Measurements from ENCODE around the gene ATP1B1. TPM values are rescaled to one million over a fixed set of nuclear protein-coding genes. Genes with fewer than 3 reads are reported as not detected.

The ATP1B1 gene
- total and polyA plus RNA-seq, 2 of the 13 experiments (the other 11 are each of a cell fraction or from before 2014, with no cell fraction given): 134 to 135 TPM

GRCh38 chr1:169094897-169095569 lies 11.5 kb upstream of the ATP1B1 start:
- in situ Hi-C loops (cut with HindIII; ENCODE audit: extremely low pct_ligation_motif_present, low pct_unique_long_range_greater_than_20kb): no loop called here

More at GRCh38 chr1:169094897-169095569, 11.5 kb upstream of the ATP1B1 start:
- peaks cover 11% of the 10 kb centered on the region for H3K4me1 ChIP-seq (ENCODE audit: insufficient read depth, low read length)
- no peak overlapping the region for H3K4me3 ChIP-seq (replicated peaks in 1 of 3; ENCODE audit: insufficient read depth in 1 of 3, low read depth in 2 of 3, low read length in 3 of 3)
- FAIRE-seq: no peak
- no peak overlapping the region for H3K4me2 ChIP-seq (ENCODE audit: low read depth, low read length)
- no peaks in the 10 kb centered on the region; a peak in 1 of 5 replicates for H3K27me3 ChIP-seq (ENCODE audit: control insufficient read depth in 1 of 2, insufficient read depth in 2 of 2, low read length in 2 of 2)
- POLR2A ChIA-PET: no interaction called here
- no peaks in the 10 kb centered on the region for H3K79me2 ChIP-seq (ENCODE audit: insufficient read depth, low read length)
- intact Hi-C loops (cut with micrococcal nuclease; ENCODE audit: unreplicated experiment): no loop called here
- no peak overlapping the region for H3K27ac ChIP-seq (ENCODE audit: extremely low read length, insufficient read depth, low read length)
- H3K9me3 ChIP-seq (ENCODE audit: low read length): no peaks in the 10 kb centered on the region
- H3K9ac ChIP-seq (ENCODE audit: insufficient read depth, low read depth, low read length): no peak overlapping the region
- no peak for ATAC-seq
- H4K20me1 ChIP-seq (ENCODE audit: insufficient read depth, low read length): no peaks in the 10 kb centered on the region
- no TSS peak for BruUV-seq (replicated peaks)
- CTCF ChIA-PET (ENCODE audit: low intra/inter-chr PET ratio, low total read pairs): no interaction called here
- H3K36me3 ChIP-seq (replicated peaks in 1 of 2; ENCODE audit: control insufficient read depth in 1 of 2, insufficient read depth in 2 of 2, low read length in 2 of 2): no peaks in the 10 kb centered on the region
- DNase-seq (ENCODE audit: low spot score): no peak
- WGBS (ENCODE audit: low lambda C conversion rate): 36% methylated on average over 3 of the region's 4 CpGs
- no peak overlapping the region for H2AFZ ChIP-seq (ENCODE audit: low read length)
- no peak for TF ChIP-seq UBTF (CRISPR knock-in tag; IDR thresholded peaks at IDR 0.05)
- no peak for TF ChIP-seq ZMAT3 (CRISPR knock-in tag; conservative IDR thresholded peaks at IDR 0.05)
- TF ChIP-seq SNAI1 (CRISPR knock-in tag; IDR thresholded peaks at IDR 0.05; ENCODE audit: borderline replicate concordance): no peak
- TF ChIP-seq BRD4 (CRISPR knock-in tag; IDR thresholded peaks at IDR 0.05): no peak
- no peak for TF ChIP-seq ZNF234 (CRISPR knock-in tag; conservative IDR thresholded peaks at IDR 0.05)
- no peak for TF ChIP-seq ZFAT (CRISPR knock-in tag; conservative IDR thresholded peaks at IDR 0.05)
- TF ChIP-seq HOMEZ (CRISPR knock-in tag; IDR thresholded peaks at IDR 0.05; ENCODE audit: low read depth): no peak
- no peak for TF ChIP-seq ZNF101 (CRISPR knock-in tag; IDR thresholded peaks at IDR 0.05; ENCODE audit: borderline replicate concordance, low read depth)
